NCI-H1436 (cell line): Measurements from ENCODE around the gene IGF2BP2.
A peak's percentile ranks its signal among the peaks of the same experiment; 100 is the strongest.
"Not testable (repeated sequence)": the region's sequence is repeated elsewhere in the genome, so short reads cannot be mapped to it uniquely, and the experiment has no call there.

Experiments
- DNase-seq: peaks from one replicate; lab custom pipeline; 2025; lab: John Stamatoyannopoulos, UW

The IGF2BP2 gene

GRCh38 chr3:185659942-185660921, 164.6 kb downstream of the IGF2BP2 start:
- DNase-seq: peak; percentile 83

- no peak for DNase-seq
These were observed 165.9 kb downstream of the IGF2BP2 start for GRCh38 chr3:185658943-185659342.

DNA sequence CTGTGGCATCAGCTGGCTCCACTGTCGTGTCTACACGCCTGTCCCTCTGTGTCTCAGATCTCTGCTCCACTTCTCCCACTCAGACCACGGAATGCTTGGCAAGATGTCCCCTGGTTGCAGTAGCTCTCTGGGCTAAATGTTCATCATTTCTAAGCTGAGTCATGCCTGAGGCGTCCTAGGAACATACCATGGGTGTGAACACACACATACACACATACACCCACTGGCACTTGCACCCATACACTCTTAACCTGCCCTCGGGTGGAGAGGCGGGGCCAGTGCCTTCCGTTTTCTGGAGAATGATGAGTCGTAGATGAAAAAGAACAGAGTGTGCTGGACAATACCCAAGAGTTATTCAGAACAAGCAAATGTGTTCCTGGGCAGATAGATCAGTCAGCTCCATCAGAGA, 166.3 kb downstream of the IGF2BP2 start:
- no peak for DNase-seq

DNA sequence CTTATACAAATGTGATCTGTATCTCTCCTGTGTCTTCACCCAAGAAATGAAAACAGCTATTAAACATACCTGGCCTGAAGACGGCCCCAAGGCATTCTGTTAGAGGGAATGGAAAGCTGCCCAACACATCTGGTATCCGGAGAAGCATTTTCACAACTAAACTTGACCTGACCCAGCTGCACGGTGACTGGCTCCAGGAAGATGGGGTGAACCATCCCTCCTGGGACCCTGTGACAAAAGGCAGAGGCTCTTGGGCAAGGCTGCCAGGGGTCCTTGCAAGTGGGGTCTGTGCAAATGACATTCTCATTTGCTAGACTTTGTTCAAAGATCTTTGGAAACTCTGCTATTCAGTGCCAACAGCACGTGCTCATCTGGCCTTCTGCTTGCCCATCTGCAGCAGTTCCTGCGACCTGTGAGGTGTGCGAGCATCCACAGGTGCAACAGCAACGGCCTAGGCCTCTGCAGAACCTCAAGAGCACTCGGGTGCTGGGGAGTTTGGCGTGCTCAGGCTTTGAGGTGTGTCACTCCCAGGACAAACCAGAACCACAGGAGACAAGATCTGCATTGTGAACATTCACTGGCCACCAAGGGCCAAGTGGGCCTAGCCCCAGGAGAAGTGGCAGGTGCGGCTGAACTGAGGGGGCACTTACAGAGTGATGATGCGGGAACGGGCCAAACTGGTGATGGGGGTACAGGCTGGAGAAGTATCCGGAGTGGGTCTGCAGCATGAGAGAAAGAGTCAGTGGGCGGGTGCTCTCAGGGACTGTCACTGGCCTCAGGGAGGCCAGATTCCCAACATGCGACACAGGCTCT, 166.9 kb downstream of the IGF2BP2 start:
- no peak for DNase-seq

GRCh38 chr3:185657211-185657610, 167.6 kb downstream of the IGF2BP2 start:
- no peak for DNase-seq

- no peak for DNase-seq
These were observed 168.5 kb downstream of the IGF2BP2 start for GRCh38 chr3:185656321-185656840.

GRCh38 chr3:185655426-185656320, 169.2 kb downstream of the IGF2BP2 start:
- no peak for DNase-seq

GRCh38 chr3:185654758-185655145, 170.1 kb downstream of the IGF2BP2 start:
- no peak for DNase-seq

GRCh38 chr3:185653949-185654757, 170.7 kb downstream of the IGF2BP2 start:
- DNase-seq: no peak

DNA sequence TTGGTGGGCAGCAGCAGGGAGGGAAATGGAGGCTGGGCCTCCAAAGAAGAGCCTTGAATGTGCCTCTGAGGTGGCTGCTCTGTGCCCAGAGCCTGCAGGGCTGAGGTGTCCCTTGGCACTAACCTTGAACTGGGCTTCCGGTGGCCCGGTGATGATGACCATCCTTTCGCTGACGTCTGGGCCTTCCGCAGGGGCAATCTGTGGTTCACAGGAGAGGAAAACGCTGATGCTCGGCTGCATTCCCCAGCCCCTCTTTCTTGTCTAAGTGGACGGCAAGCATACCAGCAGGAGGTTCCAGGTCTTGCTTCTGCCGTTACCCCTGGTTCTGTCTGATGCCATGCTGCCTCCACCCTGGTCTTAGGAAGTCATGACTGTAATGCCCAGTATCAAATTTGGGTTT, 172.9 kb downstream of the IGF2BP2 start:
- DNase-seq: no peak

DNA sequence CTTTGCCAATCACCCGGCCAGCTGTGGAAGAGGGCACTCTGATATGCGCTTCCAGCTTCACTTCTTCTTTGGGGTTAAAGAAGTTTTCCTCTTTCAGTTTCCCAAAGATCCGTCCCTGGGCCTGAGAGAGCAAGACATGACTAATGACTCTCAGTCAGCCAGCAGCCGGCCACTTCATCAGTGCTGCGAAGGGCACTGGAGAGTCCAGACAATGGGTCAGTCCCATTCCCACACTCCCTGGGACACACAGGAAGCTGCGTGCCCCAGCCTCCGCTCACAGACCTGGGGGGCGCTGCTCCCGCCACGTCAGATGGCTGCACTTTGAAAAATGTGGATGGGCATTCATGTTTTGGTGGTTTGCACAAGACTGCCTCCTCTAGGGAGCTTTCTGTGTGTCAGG, 175.4 kb downstream of the IGF2BP2 start:
- DNase-seq: no peak

GRCh38 chr3:185648396-185648795, 176.4 kb downstream of the IGF2BP2 start:
- no peak for DNase-seq

- DNase-seq: no peak
These were observed 177.0 kb downstream of the IGF2BP2 start for GRCh38 chr3:185647880-185648210.

- no peak for DNase-seq
These were observed 177.5 kb downstream of the IGF2BP2 start for GRCh38 chr3:185647134-185647879.

DNA sequence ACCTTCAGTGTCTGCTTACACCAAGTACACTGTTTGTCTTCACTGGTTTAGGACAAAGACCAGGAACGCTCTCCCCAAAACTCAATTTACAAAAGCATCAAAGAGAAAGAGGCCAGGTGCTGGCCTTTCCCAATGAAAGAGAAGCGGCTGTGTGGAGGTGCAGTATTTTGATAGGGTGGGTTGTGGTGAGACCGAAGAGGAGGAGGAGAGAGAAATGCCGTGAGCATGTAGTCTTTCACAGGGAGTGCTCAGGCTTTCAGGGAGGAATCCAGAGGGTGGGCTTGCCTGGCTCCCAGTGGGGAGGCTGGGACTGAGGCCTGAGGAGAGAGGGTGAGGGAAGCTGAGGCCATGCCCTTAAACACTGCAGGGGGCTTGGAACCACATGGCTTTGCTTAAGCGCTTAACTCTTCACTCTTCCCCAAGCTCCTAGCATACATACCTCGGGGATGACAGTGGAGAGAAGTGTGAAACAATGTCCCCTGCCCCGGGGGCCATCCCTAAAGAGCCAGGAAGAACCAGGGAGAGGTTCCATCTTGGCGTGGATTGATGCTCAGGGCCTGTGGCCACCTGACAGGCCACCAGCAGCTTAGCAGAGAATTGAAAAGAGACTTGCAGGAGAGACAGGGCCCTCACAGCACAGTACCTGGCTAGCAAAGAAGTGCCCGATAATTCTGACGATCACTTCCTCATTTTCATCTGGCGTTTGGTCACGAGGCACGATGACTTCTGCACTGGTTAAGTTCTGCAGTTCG, 178.3 kb downstream of the IGF2BP2 start:
- no peak for DNase-seq

- peak; percentile 19 for DNase-seq
These were observed 179.1 kb downstream of the IGF2BP2 start for GRCh38 chr3:185645596-185646381.

DNA sequence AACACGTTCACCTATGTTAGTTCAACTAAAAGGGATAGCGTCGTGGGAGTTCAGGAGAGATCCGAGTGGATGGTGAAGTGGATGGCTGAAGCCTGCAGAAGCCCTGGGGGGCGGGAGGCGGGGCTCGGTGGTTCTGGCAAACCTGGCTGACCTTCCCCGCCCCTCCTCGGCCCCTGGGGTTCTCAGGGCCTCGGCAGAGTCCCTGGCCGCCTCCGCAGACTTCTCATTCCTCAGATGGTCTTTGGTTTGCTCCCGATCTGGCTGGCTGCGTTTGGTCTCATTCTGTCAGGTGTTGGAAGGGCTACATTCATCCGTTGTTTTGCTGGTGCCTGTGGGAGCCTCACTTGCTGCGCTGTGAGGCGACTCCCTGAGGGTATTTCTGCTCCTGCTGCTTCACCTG, 179.7 kb downstream of the IGF2BP2 start:
- DNase-seq: not testable (repeated sequence)

GRCh38 chr3:185640308-185640707, 184.5 kb downstream of the IGF2BP2 start:
- DNase-seq: no peak
